ENCODE results near the gene FYB1.

DNA sequence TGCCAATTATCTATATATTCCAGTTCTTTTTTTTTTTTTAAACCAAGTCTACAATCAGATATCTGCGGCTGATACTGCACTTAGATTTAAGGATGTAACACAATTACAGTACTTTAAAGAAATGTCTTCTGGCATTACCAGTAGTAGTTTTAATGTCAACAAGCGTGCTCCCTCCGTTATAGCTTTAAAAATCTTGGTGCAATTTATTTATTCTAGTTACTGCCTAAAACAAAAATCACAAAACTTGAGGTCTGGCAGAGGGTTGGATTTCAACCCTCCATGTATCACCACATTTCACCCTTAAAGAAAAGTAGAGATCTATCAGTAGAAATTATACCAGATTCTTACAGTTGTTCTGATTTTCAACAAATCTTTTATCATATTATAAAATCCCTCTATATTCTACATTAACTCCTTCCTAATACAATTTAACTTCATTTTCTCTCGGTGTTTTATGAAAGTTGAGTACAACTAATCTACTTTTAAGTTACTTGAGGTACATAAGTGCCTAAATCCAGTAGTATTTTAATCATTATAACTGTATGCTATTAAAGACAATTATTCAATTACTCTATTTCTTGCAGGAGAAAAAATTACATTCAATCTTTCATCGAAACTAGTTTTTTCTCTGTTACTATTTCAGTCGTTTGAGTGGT is 143.1 kb downstream of the FYB1 start:
- TF ChIP-seq CTCF (IDR thresholded peaks at IDR 0.05) (no peak), POLR2AphosphoS5 (IDR thresholded peaks at IDR 0.05; ENCODE audit: low read depth, low read length) (no peak), SIN3A (IDR thresholded peaks at IDR 0.05; ENCODE audit: borderline replicate concordance, insufficient read depth, low read depth, low read length) (no peak)

All from Panc1 (cell line).